Tibial nerve (tissue), 4 donors: ENCODE results near the gene WNT7A. TPM values are rescaled to one million over a fixed set of nuclear protein-coding genes. Genes with fewer than 3 reads are reported as not detected.

Source experiments
- DNase-seq, 2 donors: peaks; one replicate each; pipeline ENCODE4 v3.0.0-alpha.2; 2019; ENCODE audit warnings: low spot score in 2 of 2
- H3K27ac ChIP-seq, 4 donors: fragments of 200-600 bp; sonication (generic) in 3 of 4; one replicate each; pipeline ENCODE4 v1.5.1; 2017 to 2019; ENCODE audit warnings: mild to moderate bottlenecking in 1 of 4
- H3K27me3 ChIP-seq, 2 donors: fragments of 200-600 bp; sonication (generic) in 1 of 2; one replicate each; pipeline versions ENCODE4 v1.5.1 to v1.6.0; 2017 to 2019
- H3K36me3 ChIP-seq, 3 donors: fragments of 200-600 bp; sonication (generic); one replicate each; pipeline ENCODE4 v1.5.1; 2018 to 2019
- H3K4me1 ChIP-seq, 4 donors: fragments of 200-600 bp; sonication (generic) in 3 of 4; one replicate each; pipeline ENCODE4 v1.5.1; 2017 to 2019
- H3K4me3 ChIP-seq, 4 donors: fragments of 200-600 bp; sonication (generic) in 3 of 4; one replicate each; pipeline ENCODE4 v1.5.1; 2017 to 2019; ENCODE audit warnings: mild to moderate bottlenecking in 1 of 4, moderate library complexity in 1 of 4
- H3K9me3 ChIP-seq, 4 donors: fragments of 200-600 bp; sonication (generic) in 3 of 4; one replicate each; pipeline ENCODE4 v1.5.1; 2017 to 2019
- CTCF ChIP-seq, 5 experiments: fragments of 200-600 bp in 3 of 5; fragments of 450-650 bp in 2 of 5; sonication (generic) in 3 of 5; IDR thresholded peaks; one replicate each; pipeline ENCODE4 v1.5.1; 2016 to 2019; ENCODE audit warnings: antibody characterized with exemption in 5 of 5, mild to moderate bottlenecking in 3 of 5, moderate library complexity in 2 of 5
- EP300 ChIP-seq, 2 donors: sonication (generic); formaldehyde crosslinking; IDR thresholded peaks; one replicate each; pipeline ENCODE4 v1.6.1; 2017; ENCODE audit warnings: antibody characterized with exemption in 2 of 2, mild to moderate bottlenecking in 1 of 2
- POLR2A ChIP-seq, 2 donors: fragments of 450-650 bp; IDR thresholded peaks; one replicate each; pipeline ENCODE4 v1.6.1; 2017; ENCODE audit warnings: antibody characterized with exemption in 2 of 2, mild to moderate bottlenecking in 2 of 2, moderate library complexity in 2 of 2
- WGBS, 2 donors: methylation state at CpG; one replicate each; pipeline ENCODE4 v1.1.5; 2018; 5-methylcytosine and 5-hydroxymethylcytosine counted together
- total RNA-seq, 4 donors: library from RNA; depleted of rRNA; stranded (reverse); fragments of >200 nt; gene quantifications; one replicate each; pipeline ENCODE4 v1.1.0, GENCODE V29; 2016

The WNT7A gene
- total RNA-seq, 4 donors from 2014 or later: 0.21 TPM; not detected in 3

GRCh38 chr3:13894807-13895154, 14.9 kb upstream of the WNT7A start:
- Histone ChIP-seq H3K4me3 (peak overlapping the region; percentile 35 to 68 (median 58)), H3K9me3 (no peaks in the 10 kb centered on the region), H3K4me1 (peaks cover 0 to 21% (median 7%) of the 10 kb centered on the region in 4 donors), H3K36me3 (no peaks in the 10 kb centered on the region), H3K27ac (peak overlapping the region in 1 of 4 donors; percentile 84), H3K27me3 (no peaks in the 10 kb centered on the region)
- WGBS, 2 donors: 35 to 36% methylated on average over 8 to 19 of the region's 20 CpGs
- no peak for DNase-seq
- TF ChIP-seq CTCF (IDR thresholded peaks at IDR 0.05): no peak
- TF ChIP-seq EP300 (IDR thresholded peaks at IDR 0.05): no peak
- TF ChIP-seq POLR2A (IDR thresholded peaks at IDR 0.05): no peak

- no peak overlapping the region for H3K4me3 ChIP-seq
- 48 to 69% methylated on average over 8 to 13 of the region's 13 CpGs for WGBS, 2 donors
- no peaks in the 10 kb centered on the region for H3K36me3 ChIP-seq
- no peaks in the 10 kb centered on the region for H3K9me3 ChIP-seq
- H3K27me3 ChIP-seq: no peaks in the 10 kb centered on the region
- TF ChIP-seq CTCF (IDR thresholded peaks at IDR 0.05) (no peak), POLR2A (IDR thresholded peaks at IDR 0.05) (no peak), EP300 (IDR thresholded peaks at IDR 0.05) (no peak)
- peaks cover 0 to 21% (median 7%) of the 10 kb centered on the region in 4 donors for H3K4me1 ChIP-seq
- DNase-seq: no peak
- no peak overlapping the region for H3K27ac ChIP-seq
These were observed 14.4 kb upstream of the WNT7A start for GRCh38 chr3:13894096-13894806.

GRCh38 chr3:13892304-13892703, 12.4 kb upstream of the WNT7A start:
- 94 to 97% methylated on average over 2 of the region's 2 CpGs for WGBS, 2 donors
- no peak for TF ChIP-seq EP300 (IDR thresholded peaks at IDR 0.05)
- H3K9me3 ChIP-seq: no peaks in the 10 kb centered on the region
- no peaks in the 10 kb centered on the region for H3K27me3 ChIP-seq
- DNase-seq: no peak
- H3K36me3 ChIP-seq: no peaks in the 10 kb centered on the region
- H3K4me1 ChIP-seq: peaks cover 0 to 21% (median 7%) of the 10 kb centered on the region in 4 donors
- H3K27ac ChIP-seq: no peak overlapping the region
- H3K4me3 ChIP-seq: no peak overlapping the region

- Histone ChIP-seq H3K36me3 (no peaks in the 10 kb centered on the region), H3K9me3 (no peaks in the 10 kb centered on the region), H3K27me3 (no peaks in the 10 kb centered on the region), H3K4me1 (peaks cover 0 to 15% (median 7%) of the 10 kb centered on the region in 4 donors), H3K27ac (no peak overlapping the region), H3K4me3 (no peak overlapping the region)
- 73 to 77% methylated on average over 5 of the region's 5 CpGs for WGBS, 2 donors
- TF ChIP-seq CTCF (IDR thresholded peaks at IDR 0.05) (no peak), EP300 (IDR thresholded peaks at IDR 0.05) (no peak), POLR2A (IDR thresholded peaks at IDR 0.05) (no peak)
- no peak for DNase-seq
These were observed 11.7 kb upstream of the WNT7A start for GRCh38 chr3:13891492-13892073.

GRCh38 chr3:13891017-13891392, 11.1 kb upstream of the WNT7A start:
- H3K27ac ChIP-seq: no peak overlapping the region
- DNase-seq: no peak
- TF ChIP-seq EP300 (IDR thresholded peaks at IDR 0.05) (no peak), POLR2A (IDR thresholded peaks at IDR 0.05) (no peak), CTCF (IDR thresholded peaks at IDR 0.05) (no peak)
- no peaks in the 10 kb centered on the region for H3K9me3 ChIP-seq
- H3K27me3 ChIP-seq: peaks cover 0 to under 1% of the 10 kb centered on the region in 2 donors
- no peak overlapping the region for H3K4me3 ChIP-seq
- peaks cover 0 to 9% (median 2%) of the 10 kb centered on the region in 4 donors for H3K4me1 ChIP-seq
- no peaks in the 10 kb centered on the region for H3K36me3 ChIP-seq
